Activated CD4-positive, alpha-beta memory T cell treated with anti-CD3 and anti-CD28 coated beads, Interleukin-2, amount 10 ng/mL, durations not matched to agents 7 days and 5 days (primary cell): Measurements from ENCODE around the gene PTPN11. TPM values are rescaled to one million over a fixed set of nuclear protein-coding genes. Genes with fewer than 3 reads are reported as not detected.

Experiments
- CTCF ChIA-PET: fragments of 350-600 bp; sonication (Branson Sonifier 250); formaldehyde crosslinking; loops from one replicate; lab custom pipeline; 2021; ENCODE audit warnings: antibody characterized with exemption, inconsistent platforms; lab: Charles Lee
- POLR2A ChIA-PET: fragments of 350-600 bp; sonication (Branson Sonifier 250); formaldehyde crosslinking; loops from one replicate; lab custom pipeline; 2021; ENCODE audit warnings: antibody characterized with exemption; lab: Charles Lee
- DNase-seq: peaks from one replicate; pipeline ENCODE4 v3.0.0-alpha.2; 2020
- H3K27ac Mint-ChIP-seq: one replicate; pipeline ENCODE4 v1.8.0; 2021; ENCODE audit warnings: mild to moderate bottlenecking, mixed read lengths
- H3K27me3 Mint-ChIP-seq: one replicate; pipeline ENCODE4 v1.8.0; 2021; ENCODE audit warnings: mixed read lengths
- H3K36me3 Mint-ChIP-seq: one replicate; pipeline ENCODE4 v1.8.0; 2021; ENCODE audit warnings: low read depth, mixed read lengths
- H3K4me1 Mint-ChIP-seq: one replicate; pipeline ENCODE4 v1.8.0; 2021; ENCODE audit warnings: mixed read lengths
- H3K4me3 Mint-ChIP-seq: one replicate; pipeline ENCODE4 v1.8.0; 2021; ENCODE audit warnings: mild to moderate bottlenecking, mixed read lengths
- H3K9me3 Mint-ChIP-seq: one replicate; pipeline ENCODE4 v1.8.0; 2021; ENCODE audit warnings: mixed read lengths
- total RNA-seq, 2 experiments: library from RNA; stranded (reverse); gene quantifications; one replicate each; pipeline ENCODE4 v1.2.3, GENCODE V29; 2021

Gene PTPN11
- total RNA-seq, 2 experiments from 2014 or later: 88.1 to 92.3 TPM

DNA sequence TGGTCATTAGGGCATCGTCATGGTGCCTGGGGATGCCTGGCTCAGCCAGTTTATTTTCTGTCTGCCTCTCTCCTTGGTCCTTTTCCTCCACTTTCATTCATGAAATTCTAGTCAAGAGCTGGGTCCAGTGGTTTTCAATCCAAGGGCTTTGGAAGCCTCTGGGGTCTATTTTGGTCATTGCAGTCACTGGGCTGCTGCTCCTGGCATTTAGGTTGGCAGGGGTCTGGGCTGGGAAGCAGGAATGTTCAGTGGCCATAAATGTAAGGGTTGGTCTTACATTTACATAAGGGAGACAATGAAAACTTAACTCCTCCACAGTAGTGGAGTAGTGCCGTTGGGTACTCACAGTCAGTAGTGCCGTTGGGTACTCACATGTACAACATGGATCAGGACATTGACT lies 48.1 kb downstream of the PTPN11 start:
- H3K36me3 Mint-ChIP-seq: peaks cover 40% of the 10 kb centered on the region
- DNase-seq: no peak
- ChIA-PET POLR2A (no interaction called here), CTCF (no interaction called here)
- no peak overlapping the region for H3K27ac Mint-ChIP-seq
- H3K4me3 Mint-ChIP-seq: no peak overlapping the region
- no peaks in the 10 kb centered on the region for H3K9me3 Mint-ChIP-seq
- H3K4me1 Mint-ChIP-seq: peaks cover 6% of the 10 kb centered on the region
- H3K27me3 Mint-ChIP-seq: no peaks in the 10 kb centered on the region

DNA sequence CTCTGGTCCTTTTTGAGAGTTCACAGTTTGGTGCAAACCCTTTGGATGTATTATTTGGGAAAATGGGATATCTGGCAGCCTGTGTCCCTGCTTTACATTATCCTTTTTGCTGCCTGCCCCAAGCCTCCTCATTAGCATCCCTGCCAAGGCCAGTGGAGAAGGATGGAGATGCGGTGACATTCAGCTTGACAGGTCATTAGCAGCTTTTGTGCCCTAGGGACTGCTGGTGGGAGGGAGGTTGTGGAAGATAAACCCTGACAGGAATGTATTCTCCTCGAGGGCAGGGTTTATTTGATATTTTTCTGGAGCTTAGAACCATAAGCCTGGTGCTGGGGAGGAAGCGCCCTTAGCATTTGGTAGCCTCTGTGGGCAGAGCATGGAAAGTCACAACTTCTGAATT lies 49.3 kb downstream of the PTPN11 start:
- H3K4me3 Mint-ChIP-seq: no peak overlapping the region
- DNase-seq: no peak
- ChIA-PET POLR2A (no interaction called here), CTCF (no interaction called here)
- H3K27me3 Mint-ChIP-seq: no peaks in the 10 kb centered on the region
- peaks cover 45% of the 10 kb centered on the region for H3K36me3 Mint-ChIP-seq
- H3K9me3 Mint-ChIP-seq: no peaks in the 10 kb centered on the region
- no peak overlapping the region for H3K27ac Mint-ChIP-seq
- peaks cover 6% of the 10 kb centered on the region for H3K4me1 Mint-ChIP-seq

GRCh38 chr12:112473056-112473455 lies 54.3 kb downstream of the PTPN11 start:
- H3K36me3 Mint-ChIP-seq: peaks cover 42% of the 10 kb centered on the region

GRCh38 chr12:112479413-112479812 lies 60.7 kb downstream of the PTPN11 start:
- Mint-ChIP-seq H3K4me1 (no peaks in the 10 kb centered on the region), H3K9me3 (no peaks in the 10 kb centered on the region), H3K36me3 (peaks cover 76% of the 10 kb centered on the region), H3K27me3 (no peaks in the 10 kb centered on the region), H3K4me3 (no peak overlapping the region), H3K27ac (no peak overlapping the region)
- no peak for DNase-seq
- ChIA-PET POLR2A (no interaction called here), CTCF (no interaction called here)

More at GRCh38 chr12:112473056-112473455, 54.3 kb downstream of the PTPN11 start:
- H3K27me3 Mint-ChIP-seq: no peaks in the 10 kb centered on the region
- no peaks in the 10 kb centered on the region for H3K9me3 Mint-ChIP-seq
- ChIA-PET CTCF (interaction anchor here (1.1 to 1.6 kb wide), 4 partner anchors 10 to 41 kb away, joined by 3 to 8 read pairs (median 5); no protein-coding TSS in a partner anchor), POLR2A (no interaction called here)
- no peak overlapping the region for H3K27ac Mint-ChIP-seq
- no peak for DNase-seq
- H3K4me3 Mint-ChIP-seq: no peak overlapping the region
- peaks cover 3% of the 10 kb centered on the region for H3K4me1 Mint-ChIP-seq

DNA sequence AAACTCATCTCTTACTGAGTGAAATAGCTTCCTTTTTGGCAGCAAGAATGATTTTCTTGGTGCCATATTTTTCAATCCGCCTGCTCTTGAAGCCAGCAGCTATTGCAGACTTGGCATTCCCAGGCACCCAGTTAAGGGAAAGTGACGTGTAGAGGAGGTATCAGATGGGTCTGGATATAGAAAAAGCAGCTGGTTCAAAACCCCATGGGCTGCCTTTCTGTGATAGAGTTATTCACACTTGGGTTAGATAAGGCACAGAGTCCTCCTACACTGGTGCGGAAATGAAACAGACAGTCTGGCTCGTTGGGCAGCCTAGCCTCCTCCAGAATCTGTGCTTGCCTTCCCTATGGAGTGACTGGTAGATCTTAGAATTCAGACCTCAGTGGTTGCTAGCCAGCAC lies 62.2 kb downstream of the PTPN11 start:
- H3K9me3 Mint-ChIP-seq: no peaks in the 10 kb centered on the region
- H3K36me3 Mint-ChIP-seq: peaks cover 74% of the 10 kb centered on the region
- ChIA-PET CTCF (no interaction called here), POLR2A (no interaction called here)
- no peak overlapping the region for H3K4me3 Mint-ChIP-seq
- H3K4me1 Mint-ChIP-seq: no peaks in the 10 kb centered on the region
- H3K27me3 Mint-ChIP-seq: no peaks in the 10 kb centered on the region
- DNase-seq: no peak
- H3K27ac Mint-ChIP-seq: no peak overlapping the region

DNA sequence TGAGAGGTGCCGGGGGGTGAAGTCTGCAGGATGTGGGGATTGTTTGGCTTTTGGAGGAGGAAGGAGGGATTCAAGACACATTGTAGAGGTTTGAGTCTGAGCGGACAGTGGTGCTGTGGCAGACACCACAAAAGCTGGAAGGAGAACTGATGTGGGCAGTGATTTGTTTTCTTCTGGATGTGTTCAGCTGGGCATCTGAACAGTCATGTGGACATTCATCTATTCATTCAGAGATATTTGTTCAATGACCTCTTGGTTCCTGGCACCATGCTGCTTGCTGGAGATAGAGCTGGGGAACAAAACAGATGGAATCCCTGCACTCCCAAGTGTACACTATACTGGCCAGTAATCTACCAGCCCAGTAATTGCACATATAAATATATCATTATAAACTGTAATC lies 64.0 kb downstream of the PTPN11 start:
- Mint-ChIP-seq H3K4me1 (no peaks in the 10 kb centered on the region), H3K9me3 (no peaks in the 10 kb centered on the region), H3K4me3 (no peak overlapping the region), H3K27ac (no peak overlapping the region), H3K27me3 (no peaks in the 10 kb centered on the region), H3K36me3 (peaks cover 75% of the 10 kb centered on the region)
- no peak for DNase-seq
- ChIA-PET POLR2A (no interaction called here), CTCF (interaction anchor here (0.5 to 0.7 kb wide), 2 partner anchors 54 to 60 kb away, joined by 3 to 5 read pairs; no protein-coding TSS in a partner anchor)

- Mint-ChIP-seq H3K9me3 (no peaks in the 10 kb centered on the region), H3K36me3 (peaks cover 76% of the 10 kb centered on the region), H3K27me3 (no peaks in the 10 kb centered on the region), H3K27ac (no peak overlapping the region), H3K4me1 (no peaks in the 10 kb centered on the region), H3K4me3 (no peak overlapping the region)
- POLR2A ChIA-PET: no interaction called here
- DNase-seq: no peak
- CTCF ChIA-PET: no interaction called here
Observed at GRCh38 chr12:112486361-112486760, 67.6 kb downstream of the PTPN11 start.

DNA sequence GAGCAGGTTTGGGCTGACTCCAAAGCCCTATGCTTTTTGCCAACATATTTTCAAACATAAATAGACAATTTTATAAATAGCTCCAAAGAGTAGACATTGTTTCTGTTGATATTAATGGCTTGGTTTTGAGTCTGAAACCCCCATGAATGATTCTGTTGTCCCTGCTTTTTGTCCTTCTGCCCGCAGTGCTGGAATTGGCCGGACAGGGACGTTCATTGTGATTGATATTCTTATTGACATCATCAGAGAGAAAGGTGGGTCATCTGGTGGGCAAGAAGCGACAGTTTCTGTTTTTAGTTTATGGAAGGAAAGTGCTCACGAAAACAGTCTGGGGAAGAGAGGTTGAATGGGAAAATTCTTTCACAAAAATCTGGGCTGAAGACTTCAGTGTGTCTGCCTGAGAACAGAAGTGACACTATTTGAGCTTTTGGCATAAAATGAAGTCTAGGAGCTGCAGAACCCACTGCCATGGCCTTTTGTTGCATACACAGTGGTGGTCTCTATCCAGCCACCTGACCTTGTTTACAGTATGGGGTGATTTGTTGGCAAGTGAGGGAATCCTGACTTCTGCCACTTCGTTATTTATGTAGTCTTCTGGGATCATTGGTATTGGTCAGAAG lies 69.6 kb downstream of the PTPN11 start:
- CTCF ChIA-PET: interaction anchor here (0.5 kb wide), 1 partner anchor 391 kb away, joined by 3 read pairs; no protein-coding TSS in a partner anchor
- Mint-ChIP-seq H3K9me3 (no peaks in the 10 kb centered on the region), H3K27ac (no peak overlapping the region), H3K36me3 (peaks cover 78% of the 10 kb centered on the region), H3K4me3 (no peak overlapping the region), H3K4me1 (no peaks in the 10 kb centered on the region), H3K27me3 (no peaks in the 10 kb centered on the region)
- DNase-seq: no peak
- POLR2A ChIA-PET: no interaction called here

DNA sequence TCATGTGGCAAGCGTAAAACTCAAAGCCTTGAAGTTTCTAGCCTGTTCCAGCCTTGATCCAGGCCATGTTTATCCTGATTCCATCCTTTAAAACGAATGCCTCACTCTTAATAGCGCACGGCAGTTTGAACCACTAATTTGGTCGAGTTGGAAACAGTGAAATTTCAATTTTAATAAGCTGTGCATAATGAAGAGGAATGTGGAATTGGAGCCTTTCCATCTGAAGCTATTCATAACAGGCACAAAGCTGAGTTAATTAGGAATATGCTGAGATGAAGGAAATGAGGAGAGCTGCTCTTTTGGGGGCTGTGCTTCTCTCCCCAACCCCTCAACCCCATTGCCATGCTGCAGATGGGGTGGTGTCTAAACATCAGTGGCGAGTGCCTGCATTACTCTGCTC lies 70.7 kb downstream of the PTPN11 start:
- Mint-ChIP-seq H3K36me3 (peaks cover 77% of the 10 kb centered on the region), H3K27me3 (no peaks in the 10 kb centered on the region), H3K4me3 (no peak overlapping the region), H3K27ac (no peak overlapping the region), H3K4me1 (peaks cover 4% of the 10 kb centered on the region), H3K9me3 (no peaks in the 10 kb centered on the region)
- CTCF ChIA-PET: interaction anchor here (1.0 kb wide), 1 partner anchor 9 kb away, joined by 3 read pairs; no protein-coding TSS in a partner anchor
- no peak for DNase-seq
- POLR2A ChIA-PET: no interaction called here

DNA sequence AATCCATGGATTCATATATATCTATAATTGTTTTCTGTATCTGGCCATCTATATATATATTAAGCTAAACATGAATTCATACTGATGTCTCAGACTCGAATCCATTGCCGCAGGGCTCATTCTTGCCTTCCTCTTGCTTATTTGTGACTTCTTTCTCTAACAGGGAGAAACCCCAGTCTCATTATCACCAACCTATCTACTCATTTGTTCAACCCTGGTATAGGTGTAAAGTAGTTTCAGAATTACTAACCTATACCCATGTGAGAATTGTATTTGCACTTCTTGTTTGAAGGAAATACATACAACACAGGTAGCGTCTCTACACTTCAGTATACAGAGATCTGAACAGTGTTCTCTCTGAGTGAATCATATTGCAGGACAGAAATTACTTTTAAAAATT lies 77.7 kb downstream of the PTPN11 start:
- Mint-ChIP-seq H3K27me3 (no peaks in the 10 kb centered on the region), H3K36me3 (peaks cover 65% of the 10 kb centered on the region), H3K4me1 (peaks cover 26% of the 10 kb centered on the region), H3K9me3 (no peaks in the 10 kb centered on the region), H3K4me3 (no peak overlapping the region), H3K27ac (peak overlapping the region; percentile 7)
- no peak for DNase-seq
- ChIA-PET CTCF (no interaction called here), POLR2A (interaction anchor here (1.1 kb wide), 1 partner anchor 482 kb away, joined by 3 read pairs; the partner anchor contains the start of gene OAS2)

GRCh38 chr12:112498580-112498979 lies 79.8 kb downstream of the PTPN11 start:
- Mint-ChIP-seq H3K27me3 (no peaks in the 10 kb centered on the region), H3K36me3 (peaks cover 64% of the 10 kb centered on the region), H3K4me1 (peaks cover 26% of the 10 kb centered on the region), H3K27ac (no peak overlapping the region), H3K4me3 (no peak overlapping the region), H3K9me3 (no peaks in the 10 kb centered on the region)
- POLR2A ChIA-PET: no interaction called here
- CTCF ChIA-PET: no interaction called here
- DNase-seq: no peak

DNA sequence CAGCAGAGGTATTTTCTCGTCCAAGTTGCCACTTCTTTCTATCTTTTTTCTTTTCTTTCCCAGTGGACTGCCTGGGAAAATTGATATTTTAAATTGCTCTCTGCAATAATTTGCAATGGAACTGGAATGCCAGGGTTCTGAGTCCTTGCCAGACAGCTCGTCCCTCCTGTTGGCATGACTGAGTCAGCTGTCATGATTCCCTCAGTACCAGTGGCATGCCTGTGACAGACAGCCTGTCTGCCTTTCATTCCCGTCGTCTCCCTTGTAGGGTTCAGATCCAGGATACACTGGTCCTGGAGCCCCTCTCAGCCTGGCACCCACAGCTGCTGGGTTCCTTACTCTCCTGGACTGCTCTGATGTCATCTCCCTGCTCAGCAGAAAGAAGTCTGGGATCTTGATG lies 84.8 kb downstream of the PTPN11 start:
- no peak for DNase-seq
- H3K36me3 Mint-ChIP-seq: peaks cover 68% of the 10 kb centered on the region
- H3K4me3 Mint-ChIP-seq: no peak overlapping the region
- CTCF ChIA-PET: no interaction called here
- H3K4me1 Mint-ChIP-seq: no peaks in the 10 kb centered on the region
- H3K9me3 Mint-ChIP-seq: no peaks in the 10 kb centered on the region
- H3K27me3 Mint-ChIP-seq: no peaks in the 10 kb centered on the region
- POLR2A ChIA-PET: no interaction called here
- no peak overlapping the region for H3K27ac Mint-ChIP-seq

DNA sequence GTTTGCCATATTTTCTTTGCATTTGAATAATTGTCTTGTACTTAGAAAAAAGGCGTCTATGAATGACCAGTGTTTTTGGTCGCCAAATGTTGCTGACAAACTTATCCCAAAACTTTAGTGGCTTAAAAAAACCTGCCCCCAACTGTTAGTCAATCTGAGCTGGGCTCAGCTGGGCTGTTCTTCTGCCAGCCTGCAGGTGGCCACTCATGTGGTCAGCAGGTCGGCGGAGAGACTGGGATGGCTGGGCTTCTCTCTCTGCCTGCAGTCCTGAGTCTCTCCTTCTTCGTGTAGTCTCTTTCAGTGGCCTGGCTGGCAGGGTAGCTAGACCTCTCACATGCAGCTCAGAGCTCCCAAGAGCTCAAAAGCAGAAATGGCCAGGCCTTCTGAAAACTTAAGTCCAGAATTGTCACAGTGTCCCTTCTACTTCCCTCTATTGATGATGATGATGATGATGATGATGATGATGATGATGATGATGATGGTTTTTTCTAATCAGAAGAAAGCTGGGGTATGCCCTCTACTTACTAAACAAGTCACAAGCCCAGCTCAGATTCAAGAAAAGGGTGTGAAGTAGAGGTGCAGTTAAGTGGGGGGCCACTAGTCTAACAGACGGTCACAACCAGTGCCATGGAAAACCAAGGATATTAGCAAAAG lies 87.9 kb downstream of the PTPN11 start:
- CTCF ChIA-PET: no interaction called here
- H3K27me3 Mint-ChIP-seq: no peaks in the 10 kb centered on the region
- peaks cover 71% of the 10 kb centered on the region for H3K36me3 Mint-ChIP-seq
- no peaks in the 10 kb centered on the region for H3K4me1 Mint-ChIP-seq
- no peak overlapping the region for H3K4me3 Mint-ChIP-seq
- H3K9me3 Mint-ChIP-seq: no peaks in the 10 kb centered on the region
- H3K27ac Mint-ChIP-seq: no peak overlapping the region
- POLR2A ChIA-PET: no interaction called here
- no peak for DNase-seq

DNA sequence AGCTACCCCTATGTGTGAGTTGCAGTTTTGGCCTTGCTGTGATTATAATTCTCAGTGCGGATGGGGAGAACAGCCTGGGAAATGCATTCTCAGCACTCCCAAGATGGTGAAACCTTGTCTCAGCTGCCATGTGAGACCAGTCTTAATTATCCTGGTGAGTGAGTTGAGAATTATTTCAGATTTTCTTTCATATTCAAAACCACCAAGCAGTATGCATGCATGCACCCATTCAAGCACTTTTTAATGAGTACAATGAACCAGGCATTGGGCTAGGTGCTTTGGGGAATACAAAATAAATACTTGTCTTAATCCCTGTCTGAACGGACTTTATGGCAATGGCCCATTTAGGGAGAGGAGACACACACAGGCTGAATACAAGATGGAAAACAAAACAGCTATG lies 94.7 kb downstream of the PTPN11 start:
- Mint-ChIP-seq H3K4me3 (no peak overlapping the region), H3K27me3 (no peaks in the 10 kb centered on the region), H3K9me3 (no peaks in the 10 kb centered on the region), H3K4me1 (no peaks in the 10 kb centered on the region), H3K27ac (no peak overlapping the region), H3K36me3 (peaks cover 16% of the 10 kb centered on the region)
- no peak for DNase-seq
- ChIA-PET CTCF (no interaction called here), POLR2A (no interaction called here)
